ENCODE results near the gene ARFIP2. TPM values are rescaled to one million over a fixed set of nuclear protein-coding genes. Genes with fewer than 3 reads are reported as not detected.

Gene ARFIP2
- total and polyA plus RNA-seq, 4 donors, result 16.2 to 42.0 (median 23.8) TPM

- TF ChIP-seq FOXA1 (IDR thresholded peaks at IDR 0.05) (no peak), RXRA (IDR thresholded peaks at IDR 0.05) (no peak), EGR1 (IDR thresholded peaks at IDR 0.05; ENCODE audit: low read depth in 2 of 2) (no peak), SP1 (IDR thresholded peaks at IDR 0.05) (no peak), ATF3 (IDR thresholded peaks at IDR 0.05) (no peak), NR2F2 (IDR thresholded peaks at IDR 0.05) (no peak), YY1 (IDR thresholded peaks at IDR 0.05) (no peak), FOXA2 (IDR thresholded peaks at IDR 0.05) (no peak), TAF1 (conservative IDR thresholded peaks at IDR 0.05) (no peak), JUND (IDR thresholded peaks at IDR 0.05) (no peak), HNF4A (conservative IDR thresholded peaks at IDR 0.05) (no peak), GABPA (IDR thresholded peaks at IDR 0.05 in 1 of 2, conservative IDR thresholded peaks at IDR 0.05 in 1 of 2) (no peak), HNF4G (IDR thresholded peaks at IDR 0.05) (no peak)
- TF ChIP-seq, protein P1, sequence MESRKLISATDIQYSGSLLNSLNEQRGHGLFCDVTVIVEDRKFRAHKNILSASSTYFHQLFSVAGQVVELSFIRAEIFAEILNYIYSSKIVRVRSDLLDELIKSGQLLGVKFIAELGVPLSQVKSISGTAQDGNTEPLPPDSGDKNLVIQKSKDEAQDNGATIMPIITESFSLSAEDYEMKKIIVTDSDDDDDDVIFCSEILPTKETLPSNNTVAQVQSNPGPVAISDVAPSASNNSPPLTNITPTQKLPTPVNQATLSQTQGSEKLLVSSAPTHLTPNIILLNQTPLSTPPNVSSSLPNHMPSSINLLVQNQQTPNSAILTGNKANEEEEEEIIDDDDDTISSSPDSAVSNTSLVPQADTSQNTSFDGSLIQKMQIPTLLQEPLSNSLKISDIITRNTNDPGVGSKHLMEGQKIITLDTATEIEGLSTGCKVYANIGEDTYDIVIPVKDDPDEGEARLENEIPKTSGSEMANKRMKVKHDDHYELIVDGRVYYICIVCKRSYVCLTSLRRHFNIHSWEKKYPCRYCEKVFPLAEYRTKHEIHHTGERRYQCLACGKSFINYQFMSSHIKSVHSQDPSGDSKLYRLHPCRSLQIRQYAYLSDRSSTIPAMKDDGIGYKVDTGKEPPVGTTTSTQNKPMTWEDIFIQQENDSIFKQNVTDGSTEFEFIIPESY (IDR thresholded peaks at IDR 0.05), result no peak
- TF ChIP-seq, protein P2, sequence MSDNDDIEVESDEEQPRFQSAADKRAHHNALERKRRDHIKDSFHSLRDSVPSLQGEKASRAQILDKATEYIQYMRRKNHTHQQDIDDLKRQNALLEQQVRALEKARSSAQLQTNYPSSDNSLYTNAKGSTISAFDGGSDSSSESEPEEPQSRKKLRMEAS (IDR thresholded peaks at IDR 0.05), result no peak
- TF ChIP-seq, protein P3, sequence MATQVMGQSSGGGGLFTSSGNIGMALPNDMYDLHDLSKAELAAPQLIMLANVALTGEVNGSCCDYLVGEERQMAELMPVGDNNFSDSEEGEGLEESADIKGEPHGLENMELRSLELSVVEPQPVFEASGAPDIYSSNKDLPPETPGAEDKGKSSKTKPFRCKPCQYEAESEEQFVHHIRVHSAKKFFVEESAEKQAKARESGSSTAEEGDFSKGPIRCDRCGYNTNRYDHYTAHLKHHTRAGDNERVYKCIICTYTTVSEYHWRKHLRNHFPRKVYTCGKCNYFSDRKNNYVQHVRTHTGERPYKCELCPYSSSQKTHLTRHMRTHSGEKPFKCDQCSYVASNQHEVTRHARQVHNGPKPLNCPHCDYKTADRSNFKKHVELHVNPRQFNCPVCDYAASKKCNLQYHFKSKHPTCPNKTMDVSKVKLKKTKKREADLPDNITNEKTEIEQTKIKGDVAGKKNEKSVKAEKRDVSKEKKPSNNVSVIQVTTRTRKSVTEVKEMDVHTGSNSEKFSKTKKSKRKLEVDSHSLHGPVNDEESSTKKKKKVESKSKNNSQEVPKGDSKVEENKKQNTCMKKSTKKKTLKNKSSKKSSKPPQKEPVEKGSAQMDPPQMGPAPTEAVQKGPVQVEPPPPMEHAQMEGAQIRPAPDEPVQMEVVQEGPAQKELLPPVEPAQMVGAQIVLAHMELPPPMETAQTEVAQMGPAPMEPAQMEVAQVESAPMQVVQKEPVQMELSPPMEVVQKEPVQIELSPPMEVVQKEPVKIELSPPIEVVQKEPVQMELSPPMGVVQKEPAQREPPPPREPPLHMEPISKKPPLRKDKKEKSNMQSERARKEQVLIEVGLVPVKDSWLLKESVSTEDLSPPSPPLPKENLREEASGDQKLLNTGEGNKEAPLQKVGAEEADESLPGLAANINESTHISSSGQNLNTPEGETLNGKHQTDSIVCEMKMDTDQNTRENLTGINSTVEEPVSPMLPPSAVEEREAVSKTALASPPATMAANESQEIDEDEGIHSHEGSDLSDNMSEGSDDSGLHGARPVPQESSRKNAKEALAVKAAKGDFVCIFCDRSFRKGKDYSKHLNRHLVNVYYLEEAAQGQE (IDR thresholded peaks at IDR 0.05), result no peak
- H3K9ac ChIP-seq (ENCODE audit: low read depth in 1 of 2, low read length in 2 of 2), result no peak overlapping the region
- no peak overlapping the region for H3K4me3 ChIP-seq (ENCODE audit: low read depth in 1 of 3, low read length in 3 of 3)
- no peaks in the 10 kb centered on the region for H3K4me1 ChIP-seq (ENCODE audit: control insufficient read depth in 4 of 4, insufficient read depth in 4 of 4, low read length in 3 of 4)
- 97% methylated on average over 56 of the region's 56 CpGs for WGBS
- H3K27me3 ChIP-seq (ENCODE audit: control insufficient read depth in 4 of 4, insufficient read depth in 4 of 4, low read length in 3 of 4), result no peaks in the 10 kb centered on the region
- H3K36me3 ChIP-seq (ENCODE audit: control insufficient read depth in 4 of 4, insufficient read depth in 3 of 4, low read depth in 1 of 4, low read length in 3 of 4), result peaks cover 10 to 53% (median 18%) of the 10 kb centered on the region in 4 donors
- DNase-seq (ENCODE audit: low spot score), result no peak
- no peak overlapping the region for H3K27ac ChIP-seq (ENCODE audit: low read depth in 1 of 2, low read length in 2 of 2)
- H3K9me3 ChIP-seq (ENCODE audit: control insufficient read depth in 4 of 4, low read length in 3 of 4), result no peaks in the 10 kb centered on the region
Measured at GRCh38 chr11:6456361-6457073, 24.6 kb downstream of the ARFIP2 start.

- no peaks in the 10 kb centered on the region for H3K4me1 ChIP-seq (ENCODE audit: control insufficient read depth in 4 of 4, insufficient read depth in 4 of 4, low read length in 3 of 4)
- H3K9ac ChIP-seq (ENCODE audit: low read depth in 1 of 2, low read length in 2 of 2), result no peak overlapping the region
- 77% methylated on average over 2 of the region's 2 CpGs for WGBS
- TF ChIP-seq, protein P4, sequence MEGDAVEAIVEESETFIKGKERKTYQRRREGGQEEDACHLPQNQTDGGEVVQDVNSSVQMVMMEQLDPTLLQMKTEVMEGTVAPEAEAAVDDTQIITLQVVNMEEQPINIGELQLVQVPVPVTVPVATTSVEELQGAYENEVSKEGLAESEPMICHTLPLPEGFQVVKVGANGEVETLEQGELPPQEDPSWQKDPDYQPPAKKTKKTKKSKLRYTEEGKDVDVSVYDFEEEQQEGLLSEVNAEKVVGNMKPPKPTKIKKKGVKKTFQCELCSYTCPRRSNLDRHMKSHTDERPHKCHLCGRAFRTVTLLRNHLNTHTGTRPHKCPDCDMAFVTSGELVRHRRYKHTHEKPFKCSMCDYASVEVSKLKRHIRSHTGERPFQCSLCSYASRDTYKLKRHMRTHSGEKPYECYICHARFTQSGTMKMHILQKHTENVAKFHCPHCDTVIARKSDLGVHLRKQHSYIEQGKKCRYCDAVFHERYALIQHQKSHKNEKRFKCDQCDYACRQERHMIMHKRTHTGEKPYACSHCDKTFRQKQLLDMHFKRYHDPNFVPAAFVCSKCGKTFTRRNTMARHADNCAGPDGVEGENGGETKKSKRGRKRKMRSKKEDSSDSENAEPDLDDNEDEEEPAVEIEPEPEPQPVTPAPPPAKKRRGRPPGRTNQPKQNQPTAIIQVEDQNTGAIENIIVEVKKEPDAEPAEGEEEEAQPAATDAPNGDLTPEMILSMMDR (IDR thresholded peaks at IDR 0.05; ENCODE audit: low read depth, low read length, missing input control), result no peak
- TF ChIP-seq RAD21 (IDR thresholded peaks at IDR 0.05) (no peak), FOXA2 (IDR thresholded peaks at IDR 0.05) (no peak), GABPA (IDR thresholded peaks at IDR 0.05 in 1 of 2, conservative IDR thresholded peaks at IDR 0.05 in 1 of 2) (no peak), JUND (IDR thresholded peaks at IDR 0.05) (no peak)
- TF ChIP-seq, protein P1 (IDR thresholded peaks at IDR 0.05), result no peak
- TF ChIP-seq, protein P3 (IDR thresholded peaks at IDR 0.05), result no peak
Measured at GRCh38 chr11:6455070-6455469, 26.1 kb downstream of the ARFIP2 start.

More at GRCh38 chr11:6455070-6455469, 26.1 kb downstream of the ARFIP2 start:
- no peaks in the 10 kb centered on the region for H3K9me3 ChIP-seq (ENCODE audit: control insufficient read depth in 4 of 4, low read length in 3 of 4)
- H3K4me3 ChIP-seq (ENCODE audit: low read depth in 1 of 3, low read length in 3 of 3), result no peak overlapping the region
- DNase-seq (ENCODE audit: low spot score), result no peak
- no peaks in the 10 kb centered on the region for H3K27me3 ChIP-seq (ENCODE audit: control insufficient read depth in 4 of 4, insufficient read depth in 4 of 4, low read length in 3 of 4)
- no peak overlapping the region for H3K27ac ChIP-seq (ENCODE audit: low read depth in 1 of 2, low read length in 2 of 2)
- H3K36me3 ChIP-seq (ENCODE audit: control insufficient read depth in 4 of 4, insufficient read depth in 3 of 4, low read depth in 1 of 4, low read length in 3 of 4), result peaks cover 10 to 61% (median 23%) of the 10 kb centered on the region in 4 donors
